ENCODE results near the gene SULT2B1. TPM values are rescaled to one million over a fixed set of nuclear protein-coding genes. Genes with fewer than 3 reads are reported as not detected.

SULT2B1 gene
- total and polyA plus RNA-seq, 4 donors, result 0.14 to 0.24 TPM; not detected in 2

- TF ChIP-seq JUND (IDR thresholded peaks at IDR 0.05), result no peak
- TF ChIP-seq HNF4G (IDR thresholded peaks at IDR 0.05), result no peak
- no peak for TF ChIP-seq GABPA (IDR thresholded peaks at IDR 0.05 in 1 of 2, conservative IDR thresholded peaks at IDR 0.05 in 1 of 2)
- no peak for TF ChIP-seq NR2F2 (IDR thresholded peaks at IDR 0.05)
- H3K36me3 ChIP-seq (ENCODE audit: control insufficient read depth in 4 of 4, insufficient read depth in 3 of 4, low read depth in 1 of 4, low read length in 3 of 4), result peaks cover 15 to 27% (median 18%) of the 10 kb centered on the region in 4 donors
- WGBS, result 74% methylated on average over 12 of the region's 12 CpGs
- H3K9me3 ChIP-seq (ENCODE audit: control insufficient read depth in 4 of 4, low read length in 3 of 4), result no peaks in the 10 kb centered on the region
- no peak for DNase-seq (ENCODE audit: low spot score)
- H3K9ac ChIP-seq (ENCODE audit: low read depth in 1 of 2, low read length in 2 of 2), result no peak overlapping the region
- peaks cover 8 to 41% (median 27%) of the 10 kb centered on the region in 4 donors for H3K4me1 ChIP-seq (ENCODE audit: control insufficient read depth in 4 of 4, insufficient read depth in 4 of 4, low read length in 3 of 4)
- no peaks in the 10 kb centered on the region for H3K27me3 ChIP-seq (ENCODE audit: control insufficient read depth in 4 of 4, insufficient read depth in 4 of 4, low read length in 3 of 4)
- no peak overlapping the region for H3K4me3 ChIP-seq (ENCODE audit: low read depth in 1 of 3, low read length in 3 of 3)
- no peak overlapping the region for H3K27ac ChIP-seq (ENCODE audit: low read depth in 1 of 2, low read length in 2 of 2)
Observed at GRCh38 chr19:48616491-48617056, 64.6 kb downstream of the SULT2B1 start.

GRCh38 chr19:48617146-48617937 is 65.4 kb downstream of the SULT2B1 start:
- peak overlapping the region in 1 of 2 donors; percentile 33 for H3K9ac ChIP-seq (ENCODE audit: low read depth in 1 of 2, low read length in 2 of 2)
- peak overlapping the region; percentile 28 to 98 (median 58) for H3K4me3 ChIP-seq (ENCODE audit: low read depth in 1 of 3, low read length in 3 of 3)
- no peaks in the 10 kb centered on the region for H3K9me3 ChIP-seq (ENCODE audit: control insufficient read depth in 4 of 4, low read length in 3 of 4)
- 67% methylated on average over 18 of the region's 18 CpGs for WGBS
- no peak for TF ChIP-seq RXRA (IDR thresholded peaks at IDR 0.05)
- TF ChIP-seq MAX (IDR thresholded peaks at IDR 0.05), result no peak
- TF ChIP-seq REST (IDR thresholded peaks at IDR 0.05), result no peak
- no peak for TF ChIP-seq ZBTB33 (IDR thresholded peaks at IDR 0.05)
- TF ChIP-seq GABPA (IDR thresholded peaks at IDR 0.05 in 1 of 2, conservative IDR thresholded peaks at IDR 0.05 in 1 of 2), result no peak
- no peak for TF ChIP-seq NR2F2 (IDR thresholded peaks at IDR 0.05)
- TF ChIP-seq JUND (IDR thresholded peaks at IDR 0.05), result no peak
- TF ChIP-seq ATF3 (IDR thresholded peaks at IDR 0.05), result no peak
- no peak for TF ChIP-seq HNF4G (IDR thresholded peaks at IDR 0.05)
- no peak for TF ChIP-seq HNF4A (conservative IDR thresholded peaks at IDR 0.05)
- no peak for TF ChIP-seq FOXA1 (IDR thresholded peaks at IDR 0.05)
- TF ChIP-seq EGR1 (IDR thresholded peaks at IDR 0.05; ENCODE audit: low read depth in 2 of 2), result no peak
- TF ChIP-seq RAD21 (IDR thresholded peaks at IDR 0.05), result no peak
- TF ChIP-seq CTCF (IDR thresholded peaks at IDR 0.05; ENCODE audit: low read depth, low read length, missing input control), result no peak
- TF ChIP-seq FOXA2 (IDR thresholded peaks at IDR 0.05), result no peak
- no peak for TF ChIP-seq TAF1 (conservative IDR thresholded peaks at IDR 0.05)
- TF ChIP-seq YY1 (IDR thresholded peaks at IDR 0.05), result no peak
- TF ChIP-seq SP1 (IDR thresholded peaks at IDR 0.05), result no peak
- no peaks in the 10 kb centered on the region for H3K27me3 ChIP-seq (ENCODE audit: control insufficient read depth in 4 of 4, insufficient read depth in 4 of 4, low read length in 3 of 4)
- DNase-seq (ENCODE audit: low spot score), result no peak
- H3K36me3 ChIP-seq (ENCODE audit: control insufficient read depth in 4 of 4, insufficient read depth in 3 of 4, low read depth in 1 of 4, low read length in 3 of 4), result peaks cover 15 to 27% (median 18%) of the 10 kb centered on the region in 4 donors
- no peak overlapping the region for H3K27ac ChIP-seq (ENCODE audit: low read depth in 1 of 2, low read length in 2 of 2)
- H3K4me1 ChIP-seq (ENCODE audit: control insufficient read depth in 4 of 4, insufficient read depth in 4 of 4, low read length in 3 of 4), result peaks cover 8 to 43% (median 28%) of the 10 kb centered on the region in 4 donors

All from liver (tissue), 9 donors.